HepG2 (cell line): Measurements from ENCODE around the gene DIPK1B. TPM values are rescaled to one million over a fixed set of nuclear protein-coding genes. Genes with fewer than 3 reads are reported as not detected.

Experiments used
- AHR ChIP-seq: IDR thresholded peaks from 2 replicates; pipeline ENCODE4 v1.6.1; 2018; ENCODE audit warnings: missing genetic modification reagents, missing compliant biosample characterization
- CHD2 ChIP-seq: IDR thresholded peaks from 2 replicates; pipeline ENCODE4 v1.6.1; 2011; ENCODE audit warnings: low read depth, low read length, improper control_type of control experiment
- EP300 ChIP-seq, 3 experiments: sonication (generic) in 1 of 3; formaldehyde crosslinking in 1 of 3; IDR thresholded peaks; 2 replicates each; pipeline versions ENCODE4 v1.5.1 to v1.6.1; 2011 to 2020; ENCODE audit warnings: low read depth in 2 of 3, low read length in 2 of 3, borderline replicate concordance in 1 of 3, improper control_type of control experiment in 1 of 3, mild to moderate bottlenecking in 1 of 3, missing genetic modification reagents in 1 of 3, moderate library complexity in 1 of 3
- HOXA3 ChIP-seq: sonication (generic); formaldehyde crosslinking; IDR thresholded peaks from 2 replicates; pipeline ENCODE4 v1.5.0; 2020; ENCODE audit warnings: missing genetic modification reagents
- HOXA5 ChIP-seq: sonication (generic); formaldehyde crosslinking; IDR thresholded peaks from 2 replicates; pipeline ENCODE4 v1.4.0; 2020; ENCODE audit warnings: missing genetic modification reagents
- NR2F2 ChIP-seq: IDR thresholded peaks from 2 replicates; pipeline ENCODE4 v1.6.1; 2012; ENCODE audit warnings: low read depth, inconsistent platforms, borderline replicate concordance
- PLRG1 ChIP-seq: fragments of 450-650 bp; conservative IDR thresholded peaks from 2 replicates; pipeline ENCODE4 v1.6.1; 2016
- POLR2AphosphoS2 ChIP-seq: IDR thresholded peaks from 2 replicates; pipeline ENCODE4 v1.6.1; 2011; ENCODE audit warnings: low read depth, low read length, improper control_type of control experiment
- PREB ChIP-seq: sonication (generic); formaldehyde crosslinking; IDR thresholded peaks from 2 replicates; pipeline ENCODE4 v1.4.0; 2020; ENCODE audit warnings: missing genetic modification reagents
- RBAK ChIP-seq: sonication (generic); formaldehyde crosslinking; IDR thresholded peaks from 2 replicates; pipeline ENCODE4 v1.5.1; 2020; ENCODE audit warnings: mild to moderate bottlenecking, missing genetic modification reagents
- RCOR2 ChIP-seq: IDR thresholded peaks from 2 replicates; pipeline ENCODE4 v1.6.1; 2016; ENCODE audit warnings: missing biosample characterization, missing genetic modification reagents
- REXO4 ChIP-seq: sonication (generic); formaldehyde crosslinking; IDR thresholded peaks from 2 replicates; pipeline ENCODE4 v1.8.0; 2022; ENCODE audit warnings: missing genetic modification reagents, mild to moderate bottlenecking, borderline replicate concordance
- RFXAP ChIP-seq: sonication (generic); formaldehyde crosslinking; IDR thresholded peaks from 2 replicates; pipeline ENCODE4 v1.4.0; 2020; ENCODE audit warnings: missing genetic modification reagents, borderline replicate concordance
- RXRA ChIP-seq: sonication (generic); formaldehyde crosslinking; IDR thresholded peaks from 2 replicates; pipeline ENCODE4 v1.5.1; 2020; ENCODE audit warnings: missing genetic modification reagents
- SNAPC5 ChIP-seq: sonication (generic); formaldehyde crosslinking; IDR thresholded peaks from 2 replicates; pipeline ENCODE4 v1.8.1; 2023; ENCODE audit warnings: mild to moderate bottlenecking, missing genetic modification reagents, borderline replicate concordance
- TOE1 ChIP-seq: sonication (generic); formaldehyde crosslinking; IDR thresholded peaks from 2 replicates; pipeline ENCODE4 v1.4.0; 2020; ENCODE audit warnings: mild to moderate bottlenecking, missing genetic modification reagents
- ZBTB3 ChIP-seq: sonication (generic); formaldehyde crosslinking; IDR thresholded peaks from 2 replicates; pipeline ENCODE4 v1.4.0; 2020; ENCODE audit warnings: low read depth, mild to moderate bottlenecking, moderate library complexity, missing genetic modification reagents, borderline replicate concordance
- ZHX1 ChIP-seq: sonication (generic); formaldehyde crosslinking; IDR thresholded peaks from 2 replicates; pipeline ENCODE4 v1.8.1; 2022; ENCODE audit warnings: low read depth, mild to moderate bottlenecking, missing genetic modification reagents
- ZMYM3 ChIP-seq: sonication (generic); formaldehyde crosslinking; IDR thresholded peaks from 2 replicates; pipeline ENCODE4 v1.5.1; 2020; ENCODE audit warnings: mild to moderate bottlenecking, missing genetic modification reagents
- ZNF343 ChIP-seq: sonication (generic); formaldehyde crosslinking; IDR thresholded peaks from 2 replicates; pipeline ENCODE4 v1.4.0; 2020; ENCODE audit warnings: mild to moderate bottlenecking, missing genetic modification reagents
- ZNF550 ChIP-seq: sonication (generic); formaldehyde crosslinking; IDR thresholded peaks from 2 replicates; pipeline ENCODE4 v1.4.0; 2020; ENCODE audit warnings: mild to moderate bottlenecking, missing genetic modification reagents, borderline replicate concordance
- ZNF576 ChIP-seq: sonication (generic); formaldehyde crosslinking; IDR thresholded peaks from 2 replicates; pipeline ENCODE4 v1.4.0; 2020; ENCODE audit warnings: mild to moderate bottlenecking, missing genetic modification reagents
- ZNF629 ChIP-seq: sonication (generic); formaldehyde crosslinking; conservative IDR thresholded peaks from 2 replicates; pipeline ENCODE4 v1.5.0; 2020; ENCODE audit warnings: missing genetic modification reagents
- polyA plus RNA-seq, 8 experiments: library from polyadenylated mRNA; depleted of rRNA in 3 of 8; stranded (reverse) in 7 of 8; unstranded in 1 of 8; fragments of >200 nt; fragmentation: Illumina TruSeq in 4 of 8; extraction: Trizol in 4 of 8; gene quantifications; 2 replicates each; pipeline versions ENCODE4 v1.2.1 to v1.2.3, GENCODE V29; 2011 to 2016; ENCODE audit warnings: low read depth in 4 of 8, missing spikeins in 1 of 8, mixed read lengths in 1 of 8; ENCODE audit not compliant: insufficient read depth in 1 of 8
- total RNA-seq, 5 experiments: library from RNA; depleted of rRNA; stranded (reverse); fragments of >200 nt; fragmentation: Illumina TruSeq; extraction: Trizol; gene quantifications; 2 replicates each; pipeline ENCODE4 v1.2.3, GENCODE V29; 2016; ENCODE audit warnings: low read depth in 1 of 5

The DIPK1B gene
- total and polyA plus RNA-seq, 2 of the 13 experiments (the other 11 are each of a cell fraction or from before 2014, with no cell fraction given), result 0.18 to 3.9 TPM

GRCh38 chr9:136693490-136694162 is 18.7 kb upstream of the DIPK1B start (continued):
- TF ChIP-seq NR2F2 (peak; percentile 98), REXO4 (CRISPR knock-in tag) (no peak), HOXA3 (peak; percentile 81; the same call in 1 of the 2 replicates), SNAPC5 (CRISPR knock-in tag) (0 out of 2 replicates have a peak, but pooled peaks have one; percentile 52), RBAK (peak; percentile 58), ZMYM3 (peak; percentile 100), HOXA5 (CRISPR knock-in tag) (no peak), ZBTB3 (CRISPR knock-in tag) (no peak), EP300 (IDR thresholded peaks at IDR 0.05; ENCODE audit: low read depth in 2 of 2, low read length in 2 of 2) (peak in 1 of 2 experiments; percentile 49; a peak in 2 of 4 replicates), EP300 (CRISPR knock-in tag; IDR thresholded peaks at IDR 0.05; ENCODE audit: borderline replicate concordance) (no peak), PREB (CRISPR knock-in tag) (no peak), ZHX1 (peak; percentile 40; the same call in 1 of the 2 replicates), ZNF576 (CRISPR knock-in tag) (no peak), RCOR2 (CRISPR knock-in tag) (peak; percentile 86), RFXAP (no peak), AHR (CRISPR knock-in tag) (0 out of 2 replicates have a peak, but pooled peaks have one; percentile 18), PLRG1 (no peak), ZNF343 (CRISPR knock-in tag) (no peak), TOE1 (CRISPR knock-in tag) (no peak), POLR2AphosphoS2 (no peak), CHD2 (no peak), RXRA (CRISPR knock-in tag) (peak; percentile 98), ZNF629 (CRISPR knock-in tag) (peak; percentile 54; the same call in 1 of the 2 replicates), ZNF550 (CRISPR knock-in tag) (0 out of 2 replicates have a peak, but pooled peaks have one; percentile 15)
